Endothelial cell of umbilical vein (primary cell): ENCODE measurements around the gene NES.

Source experiments
- CTCF ChIP-seq, 2 donors: IDR thresholded peaks; 1 replicate in 1 of 2; 2 replicates in 1 of 2; pipeline ENCODE4 v1.5.1; 2011; ENCODE audit warnings: low read length in 2 of 2, mild to moderate bottlenecking in 2 of 2, moderate library complexity in 2 of 2, control low read depth in 1 of 2, inconsistent platforms in 1 of 2, low read depth in 1 of 2; ENCODE audit not compliant: insufficient read depth in 1 of 2; ENCODE audit errors: extremely low read depth in 1 of 2
- EZH2 ChIP-seq: IDR thresholded peaks from 2 replicates; pipeline ENCODE4 v1.6.1; 2012; ENCODE audit warnings: borderline replicate concordance, low read depth, mild to moderate bottlenecking, moderate library complexity, low read length, inconsistent platforms; ENCODE audit not compliant: severe bottlenecking
- FOS ChIP-seq: IDR thresholded peaks from 2 replicates; pipeline ENCODE4 v1.6.1; 2011; ENCODE audit warnings: mild to moderate bottlenecking, low read length, moderate library complexity, borderline replicate concordance; ENCODE audit not compliant: insufficient read depth
- GATA2 ChIP-seq: IDR thresholded peaks from 2 replicates; pipeline ENCODE4 v1.7.0; 2011; ENCODE audit warnings: low read depth, mild to moderate bottlenecking, moderate library complexity, mixed read lengths, low read length; ENCODE audit not compliant: insufficient read length, insufficient read depth
- JUN ChIP-seq: IDR thresholded peaks from 2 replicates; pipeline ENCODE4 v1.6.1; 2011; ENCODE audit warnings: borderline replicate concordance, low read depth; ENCODE audit not compliant: insufficient read length, insufficient read depth
- MAX ChIP-seq: IDR thresholded peaks from 2 replicates; pipeline ENCODE4 v1.6.1; 2011; ENCODE audit not compliant: insufficient read depth, insufficient read length
- MYC ChIP-seq: IDR thresholded peaks from one replicate; pipeline ENCODE4 v1.6.1; 2011; ENCODE audit warnings: mild to moderate bottlenecking, low read depth, low read length
- POLR2A ChIP-seq: IDR thresholded peaks from 2 replicates; pipeline ENCODE4 v1.6.1; 2012; ENCODE audit warnings: low read depth, mild to moderate bottlenecking, control low read depth, low read length
- POLR2AphosphoS5 ChIP-seq: IDR thresholded peaks from 2 replicates; pipeline ENCODE4 v1.6.1; 2012; ENCODE audit warnings: low read depth, mild to moderate bottlenecking, control low read depth, low read length, moderate library complexity; ENCODE audit not compliant: insufficient read depth

- TF ChIP-seq EZH2: no peak
- TF ChIP-seq CTCF (IDR thresholded peaks at IDR 0.05; ENCODE audit: extremely low read depth in 1 of 2, insufficient read depth in 1 of 2, low read depth in 1 of 2, low read length in 2 of 2): no peak
- TF ChIP-seq JUN: no peak
- no peak for TF ChIP-seq MAX
- no peak for TF ChIP-seq POLR2A
- no peak for TF ChIP-seq POLR2AphosphoS5
- no peak for TF ChIP-seq MYC
- TF ChIP-seq GATA2: no peak
- no peak for TF ChIP-seq FOS
Measured at GRCh38 chr1:156667610-156667967, 9.6 kb downstream of the NES start.
